GM21423 (cell line): Measurements from ENCODE around the gene IZUMO1R.
A peak's percentile ranks its signal among the peaks of the same experiment; 100 is the strongest.
"Not testable (repeated sequence)": the region's sequence is repeated elsewhere in the genome, so short reads cannot be mapped to it uniquely, and the experiment has no call there.

Experiments
- ATAC-seq: cut with Tn5 transposase; IDR thresholded peaks from one replicate; pipeline ENCODE4 v1.9.1; 2021; ENCODE audit warnings: mild to moderate bottlenecking, moderate library complexity; ENCODE audit not compliant: unreplicated experiment

Gene IZUMO1R

DNA sequence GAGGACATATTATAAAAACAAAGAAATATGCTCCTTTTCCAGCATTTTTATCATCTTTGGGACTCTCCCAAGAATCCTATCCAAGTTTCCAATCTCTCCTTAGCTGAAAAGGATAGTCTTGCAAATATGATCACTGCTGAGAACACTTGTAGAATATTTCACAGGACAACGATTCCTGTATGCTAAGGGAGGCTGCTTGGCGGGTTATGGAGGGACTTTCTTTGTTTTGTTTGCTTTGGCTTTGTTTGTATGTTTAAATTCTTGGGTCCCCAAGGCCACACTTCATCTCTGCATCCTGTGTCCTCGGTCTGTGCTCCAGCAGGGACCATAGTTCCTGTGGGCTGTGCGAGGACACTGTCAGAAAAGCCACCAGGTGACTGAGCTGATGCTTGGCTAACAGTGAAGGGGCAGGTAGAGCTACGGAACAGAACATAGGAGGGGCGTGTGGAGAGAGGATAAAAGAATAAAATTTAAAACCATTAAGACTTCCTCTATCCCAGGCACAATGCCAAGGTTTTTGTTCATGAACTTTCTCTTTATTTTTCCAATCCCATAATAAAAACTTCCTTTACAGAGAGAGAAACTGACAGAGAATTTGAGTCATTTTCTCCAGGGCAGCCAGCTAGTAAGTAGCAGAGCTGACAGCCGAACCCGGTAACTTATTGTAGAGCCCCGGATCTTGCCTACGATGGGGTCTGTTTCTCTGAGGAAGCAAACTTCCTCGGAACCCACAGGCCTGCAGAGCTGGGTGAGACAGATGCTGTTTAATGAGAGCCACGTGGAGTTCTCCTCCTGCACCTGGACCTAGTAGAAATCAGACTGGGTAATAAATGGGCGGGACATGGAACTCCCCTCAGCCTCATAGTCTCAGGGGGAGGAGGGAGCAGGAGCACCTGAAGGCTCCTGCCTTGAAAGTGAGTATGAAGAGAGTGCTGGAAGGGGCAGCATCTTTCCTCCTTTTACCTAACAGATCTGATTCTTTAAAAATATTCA is at the start of gene IZUMO1R:
TSS of gene IZUMO1R (plus strand) at position 615 of the 993 bp plus-strand sequence. CDS start 1,057 bp downstream, outside the sequence.
- no peak for ATAC-seq

DNA sequence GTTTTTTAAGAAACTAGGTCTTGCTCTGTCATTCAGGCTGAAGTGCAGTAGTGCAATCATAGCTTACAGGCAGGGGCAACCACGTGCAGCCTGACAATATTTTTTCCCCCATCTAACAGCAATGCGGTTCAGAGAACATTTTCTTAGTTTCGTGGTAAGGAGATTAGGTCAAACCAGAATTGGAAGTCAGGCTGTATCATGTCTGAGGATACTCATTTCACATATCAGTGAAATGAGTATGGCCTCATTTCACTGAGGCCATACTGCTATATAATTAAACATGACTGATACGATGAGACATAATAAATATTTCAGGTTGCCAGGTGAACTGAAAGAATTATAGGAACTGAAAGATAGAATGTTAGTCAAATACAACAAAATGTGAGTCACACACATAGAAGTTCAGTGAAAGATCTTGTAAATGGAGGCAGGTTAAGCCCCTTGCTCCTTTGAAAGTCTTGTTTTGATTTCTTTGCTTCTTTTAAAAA is 32.5 kb upstream of the IZUMO1R start:
- peak; percentile 72 for ATAC-seq

DNA sequence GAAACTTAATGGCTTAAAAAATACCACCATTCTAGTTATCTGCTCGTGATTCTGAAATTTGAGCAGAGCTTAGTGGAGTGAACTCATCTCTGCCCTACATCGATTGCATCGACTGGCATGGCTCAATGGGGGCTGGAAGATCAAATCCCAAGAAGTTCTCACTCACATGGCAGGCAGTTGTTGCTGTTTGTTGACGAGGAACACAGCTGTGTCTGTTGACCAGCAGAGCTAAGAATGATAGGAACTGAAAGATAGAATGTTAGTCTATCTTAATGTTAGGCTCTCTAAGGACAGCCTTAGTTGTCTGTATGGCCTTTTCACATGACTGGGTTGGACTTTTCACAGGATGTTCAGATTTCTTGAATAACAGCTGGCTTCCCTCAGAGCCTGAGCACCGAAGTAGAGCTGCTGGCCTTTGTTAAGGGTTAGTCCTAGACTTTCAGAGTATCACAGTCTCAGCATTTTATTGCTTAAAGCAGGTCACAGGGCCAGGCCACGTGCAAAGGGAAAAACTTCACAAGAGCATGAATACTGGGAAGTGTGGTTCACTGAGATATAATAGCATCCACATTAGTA is 31.6 kb upstream of the IZUMO1R start:
- ATAC-seq: no peak

DNA sequence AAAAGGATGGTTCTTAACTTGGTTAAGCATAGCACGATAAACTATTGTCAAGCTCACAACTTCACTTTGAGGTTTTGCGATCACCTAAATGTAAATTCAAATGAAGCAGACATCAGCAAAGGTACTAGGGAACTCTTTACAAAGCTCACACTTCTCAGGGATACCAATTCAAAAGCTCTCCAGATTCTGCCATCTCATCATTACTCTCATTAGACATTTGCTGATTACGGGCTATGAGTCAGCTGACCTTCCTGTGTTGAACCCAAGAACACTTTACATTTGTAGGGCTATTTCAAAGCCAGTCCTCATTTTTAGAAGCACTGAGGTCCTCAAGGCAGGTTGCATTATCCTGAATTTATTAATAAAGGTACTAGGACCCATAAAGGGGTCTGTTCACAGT is 28.4 kb upstream of the IZUMO1R start:
- ATAC-seq: no peak

DNA sequence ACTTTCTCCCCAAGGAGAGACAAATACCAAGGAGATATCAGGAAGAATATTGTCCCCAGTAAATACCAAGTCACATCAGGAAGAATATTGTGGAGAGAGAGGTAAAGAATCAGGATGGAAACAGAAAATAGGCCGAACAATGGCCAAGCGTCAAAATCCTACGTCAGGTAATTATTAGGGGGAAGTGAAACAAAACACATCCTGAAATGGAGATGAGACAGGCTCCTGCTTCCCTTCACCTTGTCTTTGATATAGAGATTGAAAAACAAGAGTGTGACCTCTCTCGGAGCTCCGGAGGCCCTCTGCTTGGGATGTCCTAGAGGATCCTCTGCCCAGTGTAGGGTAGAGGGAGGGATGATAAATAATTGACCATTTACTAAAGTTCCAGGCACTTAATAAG is 27.4 kb upstream of the IZUMO1R start:
- no peak for ATAC-seq

DNA sequence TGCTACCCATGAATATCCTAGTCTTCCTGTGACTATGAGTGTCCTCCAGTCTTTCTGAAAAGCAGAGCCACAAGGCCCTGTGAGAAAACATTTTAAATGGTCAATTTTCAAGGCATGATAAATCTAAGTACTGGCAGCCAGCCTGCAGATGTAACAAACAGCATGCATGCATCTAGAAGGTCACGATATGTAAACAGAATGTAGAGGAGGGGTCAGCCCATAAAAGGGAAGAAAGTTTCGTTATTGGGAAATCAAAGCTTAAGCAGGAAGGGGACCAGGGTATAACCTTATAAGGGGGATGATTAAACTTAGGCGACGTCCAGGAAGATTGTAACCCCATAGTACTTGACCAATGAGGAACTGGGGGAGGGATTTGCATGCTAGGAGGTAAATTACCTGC is 26.2 kb upstream of the IZUMO1R start:
- not testable (repeated sequence) for ATAC-seq

DNA sequence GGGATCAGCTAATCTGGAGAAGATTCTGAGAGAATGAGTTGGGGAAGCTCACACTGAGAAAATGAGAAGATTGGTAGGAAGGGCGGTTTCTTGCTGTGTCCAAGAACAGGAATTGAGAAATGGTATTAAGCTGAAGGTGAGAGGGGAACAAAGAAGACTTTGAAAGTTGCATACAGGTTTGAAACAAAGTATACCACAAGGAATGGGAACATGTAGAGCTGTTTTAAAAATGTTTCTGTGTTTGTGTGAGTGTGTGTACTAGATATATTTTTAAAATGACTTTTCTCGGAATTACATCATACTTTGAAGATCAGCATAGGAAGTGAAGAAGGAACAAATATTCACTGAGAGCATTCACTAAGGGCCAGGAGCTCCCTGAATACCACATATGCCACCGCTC is 24.4 kb upstream of the IZUMO1R start:
- no peak for ATAC-seq

DNA sequence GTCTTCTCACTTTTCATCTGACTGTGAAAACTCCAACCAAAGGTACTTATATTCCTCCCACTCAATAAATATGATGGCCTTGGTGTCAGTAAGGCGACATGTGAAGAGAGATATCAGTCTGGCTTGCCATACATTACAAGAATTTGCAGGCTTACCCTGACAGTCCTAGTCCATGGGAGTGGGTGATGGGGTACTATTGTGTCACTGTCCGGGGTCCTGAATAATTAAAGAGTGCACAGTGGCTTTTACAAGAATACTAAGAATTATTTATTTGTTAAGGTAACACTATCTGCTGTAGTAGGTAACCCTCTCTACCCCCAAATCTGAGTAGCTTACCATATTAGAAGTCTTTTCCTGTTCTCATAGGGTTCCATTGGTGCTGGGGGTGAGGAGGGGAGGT is 23.1 kb upstream of the IZUMO1R start:
- no peak for ATAC-seq

DNA sequence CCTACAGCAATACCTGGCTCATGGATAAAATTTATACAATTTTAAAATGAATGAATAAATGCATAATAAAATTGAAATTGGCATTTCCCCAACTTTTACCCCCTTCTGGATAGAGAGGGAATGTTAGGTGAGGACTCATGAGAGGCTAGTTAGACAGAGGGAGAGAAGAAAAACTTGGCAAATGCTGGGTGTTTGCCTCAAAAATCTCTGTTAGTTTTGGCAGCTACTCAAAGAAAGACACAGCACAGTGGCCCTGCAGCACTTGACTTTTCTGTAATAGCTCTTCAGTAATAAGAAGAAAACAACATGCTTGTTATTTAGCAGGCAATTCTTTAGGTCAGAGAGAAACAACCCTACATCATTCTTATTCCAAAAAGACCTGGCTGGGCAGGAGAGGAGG is 20.7 kb upstream of the IZUMO1R start:
- ATAC-seq: no peak

DNA sequence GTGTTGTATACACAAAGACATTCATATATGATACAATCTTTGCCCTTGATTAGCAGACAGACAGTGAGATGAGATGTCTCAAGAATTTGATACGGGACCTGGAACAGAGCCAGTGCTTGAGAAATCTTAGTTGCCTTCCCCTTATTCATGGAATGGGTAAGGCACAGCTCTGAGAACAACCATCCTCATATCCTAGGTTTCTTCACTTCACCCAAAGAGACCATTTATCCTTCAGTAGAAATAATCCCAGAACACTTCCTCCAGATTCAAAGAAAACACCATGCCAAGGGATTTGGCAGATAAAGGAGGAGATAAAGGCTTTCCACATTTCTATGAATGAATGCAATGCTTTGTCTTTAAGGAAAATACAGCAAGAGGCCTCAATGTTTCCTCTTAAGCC is 8.8 kb upstream of the IZUMO1R start:
- ATAC-seq: no peak

DNA sequence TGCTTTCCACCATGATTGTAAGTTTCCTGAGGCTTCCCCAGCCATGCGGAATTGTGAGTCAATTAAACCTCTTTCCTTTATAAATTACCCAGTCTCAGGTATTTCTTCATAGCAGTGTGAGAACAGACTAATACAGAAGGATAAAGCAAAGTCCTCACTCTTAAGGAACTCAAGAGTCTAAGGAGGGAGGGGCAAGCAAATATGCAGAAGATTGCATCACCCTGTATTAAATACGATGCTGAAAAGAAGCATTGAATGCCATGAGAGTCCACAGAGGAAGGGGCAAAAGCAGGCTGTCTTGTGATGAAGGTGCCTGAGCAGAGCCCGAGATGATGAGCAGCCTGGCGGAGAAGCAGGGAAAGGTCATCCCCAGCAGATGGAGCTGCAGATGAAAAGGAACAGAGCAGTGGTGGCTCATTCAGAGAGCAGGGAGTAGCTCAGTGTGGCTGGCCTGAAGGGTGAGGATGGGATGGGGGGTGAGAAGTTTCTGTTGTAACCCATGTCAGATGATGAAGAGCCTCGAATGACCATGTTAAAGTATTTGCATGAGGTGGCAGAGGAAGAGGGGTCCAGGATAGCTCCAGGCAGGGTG is 6.3 kb upstream of the IZUMO1R start:
- ATAC-seq: no peak

DNA sequence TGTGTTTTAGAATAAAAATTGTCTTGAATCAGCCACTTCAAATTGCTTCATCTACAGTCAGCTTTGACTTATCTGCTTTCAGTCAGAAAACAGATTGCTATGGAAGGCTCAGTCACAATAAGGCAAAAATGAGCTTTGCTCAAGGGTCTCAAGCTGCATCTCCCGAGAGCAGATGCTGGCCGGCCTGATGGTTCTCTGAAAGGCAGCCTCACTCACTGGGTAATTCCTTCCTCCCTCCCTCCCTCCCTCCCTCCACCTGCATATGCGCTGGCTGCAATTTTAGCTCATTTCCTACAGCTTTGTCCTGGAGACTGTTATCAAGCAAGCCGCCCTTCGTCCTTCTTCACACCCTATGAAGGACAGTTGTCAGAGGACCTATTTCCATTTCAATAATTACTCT is 1.6 kb upstream of the IZUMO1R start:
- ATAC-seq: no peak

DNA sequence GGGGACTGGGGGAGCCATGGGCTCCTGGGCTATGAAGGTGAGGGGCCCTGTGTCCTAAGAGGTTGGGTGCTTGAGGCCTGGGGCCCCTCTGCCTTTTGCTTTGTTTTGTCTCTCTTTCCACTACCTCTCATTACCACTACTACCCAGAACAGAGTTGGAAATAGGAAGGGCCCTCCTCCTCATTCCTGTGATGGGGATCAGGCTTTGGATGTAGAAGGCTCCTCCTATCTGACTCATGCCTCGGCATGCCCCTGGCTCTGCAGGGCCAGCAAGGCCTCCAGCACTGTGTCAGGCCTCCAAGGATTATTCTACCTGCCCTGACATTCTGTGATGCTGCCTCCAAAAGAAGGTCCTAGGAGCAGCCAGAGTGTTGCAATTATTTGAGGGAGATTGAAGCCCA is 766 bp downstream of the IZUMO1R start:
- ATAC-seq: no peak

DNA sequence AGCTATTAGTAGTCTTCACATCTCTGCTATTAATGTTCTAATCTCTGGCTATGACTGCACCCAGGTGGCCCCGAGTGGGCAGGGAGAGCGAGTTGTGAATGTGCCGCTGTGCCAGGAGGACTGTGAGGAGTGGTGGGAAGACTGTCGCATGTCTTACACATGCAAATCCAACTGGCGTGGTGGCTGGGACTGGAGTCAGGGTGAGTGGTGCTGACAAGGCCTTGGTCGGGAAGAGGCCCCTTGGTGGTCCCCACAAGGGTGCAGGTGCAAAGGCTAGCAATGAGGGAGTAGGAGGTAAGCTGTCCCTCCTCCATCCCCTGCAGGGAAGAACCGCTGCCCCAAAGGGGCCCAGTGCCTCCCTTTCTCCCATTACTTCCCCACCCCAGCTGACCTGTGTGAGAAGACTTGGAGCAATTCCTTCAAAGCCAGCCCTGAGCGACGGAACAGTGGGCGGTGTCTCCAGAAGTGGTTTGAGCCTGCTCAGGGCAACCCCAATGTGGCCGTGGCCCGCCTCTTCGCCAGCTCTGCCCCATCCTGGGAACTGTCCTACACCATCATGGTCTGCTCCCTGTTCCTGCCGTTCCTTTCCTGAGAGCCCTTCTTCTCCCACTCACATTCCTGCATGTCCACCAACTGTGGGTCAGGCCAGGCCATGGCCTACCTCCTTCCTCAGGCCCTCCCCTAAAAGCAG is 2.9 kb downstream of the IZUMO1R start:
- no peak for ATAC-seq

DNA sequence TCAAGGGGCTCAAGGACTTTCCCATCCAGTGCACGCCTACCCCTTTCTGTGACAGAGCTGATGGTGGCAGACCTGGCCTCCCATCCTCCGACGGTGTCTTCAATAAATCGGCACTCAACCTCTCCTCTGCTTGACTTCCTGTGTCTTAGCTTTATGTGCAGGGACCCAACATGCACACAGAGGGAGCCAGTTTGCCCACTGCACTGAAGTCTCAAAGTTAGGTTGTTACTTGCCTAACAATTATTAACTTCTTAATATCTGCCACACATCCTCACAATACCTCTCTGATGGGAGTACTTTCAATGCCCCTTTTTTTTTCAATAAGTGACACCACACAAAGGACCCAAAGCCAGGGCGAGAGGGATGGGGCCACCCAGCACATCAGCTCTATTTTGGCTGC is 3.6 kb downstream of the IZUMO1R start:
- ATAC-seq: no peak

DNA sequence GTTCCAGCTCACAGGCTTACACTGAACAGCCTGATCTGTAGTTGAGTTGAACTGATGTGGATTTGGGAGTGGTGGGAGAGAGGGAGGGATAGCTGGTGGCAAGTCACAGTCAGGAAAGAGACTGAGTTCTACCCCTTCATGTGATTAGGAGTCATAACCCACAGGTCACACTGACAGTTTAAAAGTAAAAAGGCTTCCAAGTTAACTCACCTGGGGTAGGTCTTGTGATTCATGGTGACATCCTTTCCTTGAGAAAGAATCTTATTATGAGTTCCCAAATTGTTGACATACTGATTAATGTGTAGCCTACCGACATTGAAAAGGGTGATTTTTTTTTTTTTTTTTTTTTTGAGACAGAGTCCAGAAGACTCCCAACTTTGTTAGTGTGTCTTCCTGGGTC is 5.4 kb downstream of the IZUMO1R start:
- ATAC-seq: no peak

DNA sequence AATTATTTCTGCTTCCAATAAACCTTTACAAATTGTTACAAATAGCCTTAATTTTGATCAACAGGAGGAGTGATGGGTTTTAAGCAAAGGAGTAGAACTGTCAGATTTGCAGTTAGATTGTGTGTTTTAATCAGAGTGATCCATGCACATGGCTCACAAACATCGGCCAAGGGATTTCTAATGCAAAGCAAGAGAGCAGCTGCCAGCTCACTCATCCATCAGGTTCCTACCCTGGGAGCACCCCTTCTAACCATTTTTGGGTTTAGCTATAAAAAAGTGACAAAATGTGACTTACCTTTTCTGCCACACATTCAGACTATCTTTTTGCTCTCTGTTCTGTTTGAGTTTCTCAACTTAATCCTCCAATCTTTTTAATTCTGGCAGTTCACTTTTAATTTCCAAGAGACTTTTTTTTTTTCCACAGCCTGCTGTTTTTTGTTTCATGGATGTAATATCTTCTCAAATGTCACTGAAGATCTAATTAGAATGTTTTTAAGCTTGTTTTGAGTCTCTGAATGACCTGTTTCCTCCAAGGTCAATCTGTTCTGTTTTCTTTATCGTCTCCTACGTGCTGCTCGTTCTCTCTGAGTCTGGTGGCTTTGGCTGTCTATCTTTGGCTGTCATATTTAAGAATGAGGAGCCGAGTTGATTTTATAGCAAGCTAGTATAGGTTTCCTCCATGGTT is 6.0 kb downstream of the IZUMO1R start:
- no peak for ATAC-seq

DNA sequence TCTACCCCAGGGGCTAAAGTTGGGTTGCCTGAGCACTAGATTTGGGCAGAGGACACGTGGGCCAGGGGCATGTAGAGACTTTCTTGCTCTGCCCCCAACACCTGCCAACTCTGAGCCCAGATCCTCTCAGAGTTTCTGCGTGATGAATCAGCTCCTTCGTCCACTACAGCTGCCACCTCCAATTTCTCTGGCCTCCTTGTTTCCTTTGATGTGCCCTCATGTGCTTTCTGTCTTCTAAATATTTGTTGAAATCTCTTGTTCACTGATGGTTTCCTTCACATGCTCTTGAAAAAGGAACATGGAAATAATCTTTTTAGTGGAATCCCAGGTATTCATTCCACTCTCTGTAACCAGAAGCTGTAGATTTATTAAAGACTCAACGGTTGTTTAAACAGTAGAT is 8.0 kb downstream of the IZUMO1R start:
- ATAC-seq: no peak

DNA sequence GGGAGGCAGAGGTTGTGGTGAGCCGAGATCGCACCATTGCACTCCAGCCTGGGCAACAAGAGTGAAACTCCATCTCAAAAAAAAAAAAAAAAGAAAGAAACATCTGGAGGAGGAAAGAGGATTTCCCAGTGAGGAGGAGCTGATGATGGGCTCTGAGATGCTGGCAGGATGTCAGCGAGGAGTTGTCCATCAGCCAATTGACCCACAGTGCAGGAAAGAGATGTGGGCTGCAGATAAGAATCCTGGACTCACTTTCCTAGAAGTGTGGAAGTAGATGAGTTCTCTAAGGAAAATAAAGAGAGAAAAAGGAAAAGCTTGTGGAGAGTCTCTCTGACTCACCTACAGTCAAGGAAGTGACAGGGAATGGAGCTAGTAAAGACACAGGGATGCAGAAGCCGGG is 9.7 kb downstream of the IZUMO1R start:
- ATAC-seq: no peak

DNA sequence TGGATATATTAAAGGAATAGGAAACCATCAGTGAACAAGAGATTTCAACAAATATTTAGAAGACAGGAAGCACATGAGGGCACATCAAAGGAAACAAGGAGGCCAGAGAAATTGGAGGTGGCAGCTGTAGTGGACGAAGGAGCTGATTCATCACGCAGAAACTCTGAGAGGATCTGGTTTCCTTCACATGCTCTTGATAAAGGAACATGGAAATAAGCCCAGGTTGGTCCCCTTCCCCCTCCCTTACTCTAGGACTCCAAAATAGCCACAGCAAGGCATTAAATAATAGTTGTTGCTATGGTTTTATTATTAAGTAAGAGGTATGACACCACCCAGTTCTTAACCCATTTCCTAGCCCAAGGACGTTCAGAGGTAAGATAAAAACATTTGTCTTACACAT is 11.3 kb downstream of the IZUMO1R start:
- no peak for ATAC-seq

DNA sequence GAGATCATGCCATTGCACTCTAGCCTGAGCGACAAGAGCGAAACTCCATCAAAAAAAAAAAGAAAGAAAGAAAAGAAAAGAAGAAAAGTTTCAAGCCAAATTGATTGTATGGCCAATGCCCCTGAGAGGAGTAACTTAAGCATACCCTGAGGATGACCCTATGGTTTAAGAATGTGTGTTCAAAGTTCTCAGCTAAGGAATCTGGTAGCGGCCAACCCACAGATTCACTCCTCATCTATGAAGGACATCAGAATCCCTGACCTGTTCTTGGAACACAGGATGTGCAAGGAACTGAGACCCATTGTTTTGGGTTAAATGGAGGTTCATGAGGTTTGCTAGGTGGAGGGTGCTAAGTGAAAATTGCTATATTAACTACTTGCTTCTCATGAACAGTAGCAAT is 18.1 kb downstream of the IZUMO1R start:
- no peak for ATAC-seq
